Right lobe of liver (tissue), 6 donors: ENCODE data around the gene PACS2. TPM values are rescaled to one million over a fixed set of nuclear protein-coding genes. Genes with fewer than 3 reads are reported as not detected.
A peak's percentile ranks its signal among the peaks of the same experiment; 100 is the strongest.

Source experiments
- ATAC-seq, 4 donors: fragments of 200-7000 bp; cut with Tn5 transposase; one replicate each; pipeline ENCODE4 v1.9.1; 2020; ENCODE audit warnings: mild to moderate bottlenecking in 4 of 4, moderate library complexity in 4 of 4
- DNase-seq, 3 donors: peaks; one replicate each; pipeline ENCODE4 v3.0.0-alpha.2; 2020
- H3K27ac ChIP-seq, 3 donors: fragments of 200-600 bp; one replicate each; pipeline ENCODE4 v1.8.0; 2022
- H3K27me3 ChIP-seq, 2 donors: fragments of 200-600 bp; one replicate each; pipeline ENCODE4 v1.8.0; 2022
- H3K36me3 ChIP-seq, 4 donors: fragments of 200-600 bp; sonication (generic) in 1 of 4; one replicate each; pipeline versions ENCODE4 v1.5.1 to v1.8.0; 2017 to 2022; ENCODE audit warnings: control low read depth in 1 of 4
- H3K4me1 ChIP-seq, 4 donors: fragments of 200-600 bp; sonication (generic) in 1 of 4; one replicate each; pipeline versions ENCODE4 v1.5.1 to v1.8.0; 2017 to 2022; ENCODE audit warnings: control low read depth in 1 of 4
- H3K4me3 ChIP-seq, 3 donors: fragments of 200-600 bp; one replicate each; pipeline ENCODE4 v1.8.0; 2022
- H3K9me3 ChIP-seq, 4 donors: fragments of 200-600 bp; sonication (generic) in 1 of 4; one replicate each; pipeline versions ENCODE4 v1.5.1 to v1.8.0; 2017 to 2022; ENCODE audit warnings: control low read depth in 1 of 4
- POLR2A ChIP-seq: fragments of 450-650 bp; IDR thresholded peaks from one replicate; pipeline ENCODE4 v1.6.1; 2017; ENCODE audit warnings: antibody characterized with exemption, mild to moderate bottlenecking
- WGBS: methylation state at CpG from one replicate; pipeline ENCODE4 v1.1.6; 2018; ENCODE audit warnings: low coverage, low lambda C conversion rate; ENCODE audit not compliant: insufficient coverage; ENCODE audit errors: missing lambda C conversion rate; 5-methylcytosine and 5-hydroxymethylcytosine counted together
- intact Hi-C, 2 donors: fragments of 100-400 bp; cut with DNase I; formaldehyde crosslinking; loops; one replicate each; pipeline versions ENCODE4 v1.11.2 to v1.14.1; 2022
- total RNA-seq, 6 experiments: library from RNA; depleted of rRNA in 2 of 6; stranded (reverse); fragments of >200 nt in 2 of 6; fragmentation: NEBNext Ultra II Directional in 3 of 6; extraction: Animal tissue kit (Norgen Biotek cat#: 25700) in 3 of 6; gene quantifications; one replicate each; pipeline versions ENCODE4 v1.1.0 to v1.2.4, GENCODE V29; 2016 to 2023
- TF ChIP-seq, protein P1 (sequence below), 4 donors: fragments of 200-600 bp in 3 of 4; fragments of 450-650 bp in 1 of 4; IDR thresholded peaks; one replicate each; pipeline versions ENCODE4 v1.5.1 to v1.8.0; 2016 to 2022; ENCODE audit warnings: antibody characterized with exemption in 4 of 4, mild to moderate bottlenecking in 2 of 4
- donor health status: DM: no; HTN: yes; CAD: no.
- donor health status: DM: no; HTN: no; CAD: no.
- donor health status: DM: no; HTN: no; CAD: no.
- donor health status: DM: no; HTN: yes; CAD: no.
- donor health status: DM: no; HTN: yes; CAD: no.

Gene PACS2
- total RNA-seq, 6 experiments from 2014 or later = 19.8 to 26.7 (median 21.5) TPM

DNA sequence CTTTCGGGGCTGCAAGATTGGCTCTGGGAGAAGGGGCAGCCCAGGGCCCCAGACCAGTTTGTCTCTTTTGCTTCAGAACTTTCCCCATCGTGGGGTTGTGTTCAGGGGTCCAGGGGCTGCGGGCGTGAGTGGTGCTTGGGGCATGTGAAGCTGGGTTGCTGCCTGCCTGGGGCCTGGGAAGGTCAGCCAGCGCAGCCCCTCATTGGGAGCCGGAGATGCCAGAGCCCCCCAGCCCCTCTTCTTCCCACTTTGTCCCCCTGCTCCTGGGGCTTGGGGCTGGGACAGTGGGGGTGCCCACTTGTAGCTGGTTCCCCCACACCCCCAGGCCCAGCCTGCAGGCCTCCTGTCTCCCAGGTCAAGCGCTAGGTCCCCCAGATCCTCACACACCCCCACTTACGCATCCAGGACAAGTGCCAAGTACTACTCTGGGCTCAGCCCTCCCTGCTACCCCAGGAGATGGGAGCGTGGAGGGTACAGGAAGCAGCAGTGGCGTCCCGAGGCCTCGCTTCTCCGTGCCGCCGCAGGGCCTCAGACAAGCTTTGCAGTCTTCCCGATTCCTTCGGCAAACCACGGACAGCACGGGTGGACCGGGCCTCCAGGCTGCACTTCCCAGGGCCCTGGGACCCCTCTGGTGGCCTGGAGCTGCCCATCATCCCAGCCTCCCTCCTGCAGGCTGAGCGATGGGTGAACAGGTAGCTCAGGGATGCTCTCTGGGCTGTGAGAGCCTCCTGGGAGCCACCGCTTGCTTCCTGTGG lies 41.5 kb downstream of the PACS2 start:
- no peaks in the 10 kb centered on the region for H3K9me3 ChIP-seq
- no peaks in the 10 kb centered on the region for H3K36me3 ChIP-seq
- DNase-seq = peak in 1 of 3 donors; percentile 35
- no peak overlapping the region for H3K27ac ChIP-seq
- 91% methylated on average over 4 of the region's 22 CpGs for whole genome bisulfite sequencing
- H3K4me3 ChIP-seq = no peak overlapping the region
- H3K27me3 ChIP-seq = no peaks in the 10 kb centered on the region
- no peak for TF ChIP-seq POLR2A
- TF ChIP-seq, protein P1, sequence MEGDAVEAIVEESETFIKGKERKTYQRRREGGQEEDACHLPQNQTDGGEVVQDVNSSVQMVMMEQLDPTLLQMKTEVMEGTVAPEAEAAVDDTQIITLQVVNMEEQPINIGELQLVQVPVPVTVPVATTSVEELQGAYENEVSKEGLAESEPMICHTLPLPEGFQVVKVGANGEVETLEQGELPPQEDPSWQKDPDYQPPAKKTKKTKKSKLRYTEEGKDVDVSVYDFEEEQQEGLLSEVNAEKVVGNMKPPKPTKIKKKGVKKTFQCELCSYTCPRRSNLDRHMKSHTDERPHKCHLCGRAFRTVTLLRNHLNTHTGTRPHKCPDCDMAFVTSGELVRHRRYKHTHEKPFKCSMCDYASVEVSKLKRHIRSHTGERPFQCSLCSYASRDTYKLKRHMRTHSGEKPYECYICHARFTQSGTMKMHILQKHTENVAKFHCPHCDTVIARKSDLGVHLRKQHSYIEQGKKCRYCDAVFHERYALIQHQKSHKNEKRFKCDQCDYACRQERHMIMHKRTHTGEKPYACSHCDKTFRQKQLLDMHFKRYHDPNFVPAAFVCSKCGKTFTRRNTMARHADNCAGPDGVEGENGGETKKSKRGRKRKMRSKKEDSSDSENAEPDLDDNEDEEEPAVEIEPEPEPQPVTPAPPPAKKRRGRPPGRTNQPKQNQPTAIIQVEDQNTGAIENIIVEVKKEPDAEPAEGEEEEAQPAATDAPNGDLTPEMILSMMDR (IDR thresholded peaks at IDR 0.05) = no peak
- peaks cover 0 to 6% (median 3%) of the 10 kb centered on the region in 4 donors for H3K4me1 ChIP-seq
- intact Hi-C loops = loop anchor here (10.0 kb wide), 3 partner anchors 71 to 271 kb away; no protein-coding TSS in a partner anchor
- no peak for ATAC-seq

DNA sequence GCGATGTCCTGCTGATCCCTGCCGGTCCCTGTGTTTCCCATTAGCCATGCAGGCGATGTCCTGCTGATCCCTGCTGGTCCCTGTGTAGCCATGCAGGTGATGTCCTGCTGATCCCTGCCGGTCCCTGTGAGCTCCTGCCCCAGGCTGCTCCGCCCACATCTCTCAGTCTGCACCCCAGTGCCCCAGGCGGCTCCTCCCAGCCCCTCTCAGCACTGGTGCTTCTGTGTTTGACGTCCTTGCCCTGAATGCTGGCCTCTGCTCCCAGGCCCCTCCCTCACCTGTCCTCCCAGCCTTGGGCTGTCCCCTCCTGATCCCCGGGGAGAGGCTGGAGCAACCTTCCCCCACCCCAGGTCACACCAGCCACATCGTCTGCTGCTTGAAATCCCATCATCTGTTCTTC lies 42.4 kb downstream of the PACS2 start:
- TF ChIP-seq POLR2A = no peak
- TF ChIP-seq, protein P1 (IDR thresholded peaks at IDR 0.05) = no peak
- 86% methylated on average over 3 of the region's 9 CpGs for WGBS
- H3K27me3 ChIP-seq = no peaks in the 10 kb centered on the region
- H3K4me1 ChIP-seq = peaks cover 0 to 2% (median under 1%) of the 10 kb centered on the region in 4 donors
- intact Hi-C loops = loop anchor here (10.0 kb wide), 3 partner anchors 72 to 272 kb away; no protein-coding TSS in a partner anchor
- no peak for DNase-seq
- no peak overlapping the region for H3K4me3 ChIP-seq
- ATAC-seq = no peak
- no peak overlapping the region for H3K27ac ChIP-seq
- no peaks in the 10 kb centered on the region for H3K9me3 ChIP-seq
- no peaks in the 10 kb centered on the region for H3K36me3 ChIP-seq

DNA sequence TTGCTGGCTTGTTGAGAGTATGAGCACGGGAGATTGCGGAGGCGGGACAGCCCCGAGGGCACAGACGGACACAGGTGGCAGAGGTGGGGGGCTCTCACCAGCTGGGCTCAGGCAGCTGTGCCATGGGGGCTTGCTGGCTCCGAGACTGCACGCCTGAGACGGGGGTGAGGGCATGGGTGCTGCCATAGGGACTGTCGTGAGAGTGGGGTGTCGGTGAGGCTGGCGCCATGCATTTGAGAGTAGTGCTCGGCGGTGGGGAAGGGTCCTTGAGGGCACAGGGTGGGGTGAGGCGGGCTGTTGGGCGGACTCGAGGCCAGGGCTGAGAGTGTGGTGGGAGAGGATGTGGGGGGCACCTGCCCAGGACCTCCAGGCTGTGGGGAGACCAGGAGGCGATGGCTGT lies 43.1 kb downstream of the PACS2 start:
- ATAC-seq = peak in 1 of 4 donors; percentile 13
- TF ChIP-seq POLR2A = no peak
- TF ChIP-seq, protein P1 (IDR thresholded peaks at IDR 0.05) = no peak
- no peak for DNase-seq
- Histone ChIP-seq H3K27me3 (no peaks in the 10 kb centered on the region), H3K27ac (no peak overlapping the region), H3K4me3 (no peak overlapping the region), H3K9me3 (no peaks in the 10 kb centered on the region), H3K4me1 (no peaks in the 10 kb centered on the region), H3K36me3 (no peaks in the 10 kb centered on the region)
- WGBS = 98% methylated on average over 8 of the region's 17 CpGs
- intact Hi-C loops = loop anchor here (10.0 kb wide), 3 partner anchors 73 to 273 kb away; no protein-coding TSS in a partner anchor

DNA sequence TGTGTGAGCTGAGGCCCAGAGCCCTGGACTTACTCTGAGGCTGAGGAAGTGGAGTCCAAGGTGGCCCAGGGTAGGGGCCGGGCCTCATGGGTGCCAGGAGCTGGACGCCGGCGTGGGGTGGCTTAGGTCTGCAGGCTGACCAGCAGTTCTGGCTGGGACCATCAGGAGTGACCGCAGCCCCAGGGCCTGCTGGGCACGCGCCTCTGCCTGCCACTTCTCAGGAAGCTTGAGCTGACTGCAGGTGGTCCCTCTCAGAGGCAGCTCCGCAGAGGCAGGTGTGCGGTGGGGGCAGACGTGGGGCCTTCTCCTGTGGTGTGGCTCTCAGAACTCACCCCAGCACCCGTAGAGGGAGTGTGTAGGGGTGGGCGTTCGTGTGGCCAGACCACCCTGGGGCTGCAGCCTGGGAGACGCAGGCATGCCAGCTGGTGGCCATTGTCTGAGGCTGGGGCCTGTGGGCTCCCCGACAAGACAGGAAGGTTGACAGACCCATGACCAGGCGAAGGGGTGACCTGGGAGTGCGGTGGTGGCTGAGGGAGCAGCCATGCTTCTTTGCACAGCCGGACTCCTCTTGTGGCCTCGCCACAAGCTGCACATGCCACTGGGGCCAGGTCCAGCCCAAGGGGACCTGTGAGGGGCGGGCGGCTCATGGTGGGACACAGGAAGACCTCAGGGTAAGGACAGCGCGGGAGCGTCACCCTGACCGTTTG lies 43.7 kb downstream of the PACS2 start:
- Histone ChIP-seq H3K9me3 (no peaks in the 10 kb centered on the region), H3K27me3 (no peaks in the 10 kb centered on the region), H3K4me1 (no peaks in the 10 kb centered on the region), H3K4me3 (no peak overlapping the region), H3K27ac (no peak overlapping the region), H3K36me3 (no peaks in the 10 kb centered on the region)
- WGBS = 90% methylated on average over 2 of the region's 25 CpGs
- TF ChIP-seq POLR2A = no peak
- TF ChIP-seq, protein P1 (IDR thresholded peaks at IDR 0.05) = no peak
- peak in 1 of 4 donors; percentile 16 for ATAC-seq
- no peak for DNase-seq
- intact Hi-C loops = loop anchor here (10.0 kb wide), 3 partner anchors 73 to 273 kb away; no protein-coding TSS in a partner anchor
